GM23248 (cell line): ENCODE measurements around the gene FAM8A1. TPM values are rescaled to one million over a fixed set of nuclear protein-coding genes. Genes with fewer than 3 reads are reported as not detected.

Experiments used
- DNase-seq: peaks from one replicate; pipeline ENCODE4 v3.0.0-alpha.2; 2015
- H2AFZ ChIP-seq: fragments of 200-600 bp; sonication (generic); 2 replicates; pipeline ENCODE4 v1.6.1; 2016; ENCODE audit warnings: antibody characterized with exemption
- H3F3A ChIP-seq: fragments of 200-600 bp; sonication (generic); 2 replicates; pipeline ENCODE4 v1.6.1; 2016; ENCODE audit warnings: mild to moderate bottlenecking, antibody characterized with exemption, mixed run types; ENCODE audit not compliant: insufficient read depth
- H3K27ac ChIP-seq: fragments of 200-600 bp; sonication (generic); 2 replicates; pipeline ENCODE4 v1.5.1; 2016; ENCODE audit warnings: mild to moderate bottlenecking
- H3K27me3 ChIP-seq: fragments of 200-600 bp; sonication (generic); replicated peaks from 2 replicates; pipeline ENCODE4 v1.6.1; 2016; ENCODE audit warnings: mild to moderate bottlenecking; ENCODE audit not compliant: insufficient read depth
- H3K36me3 ChIP-seq: fragments of 200-600 bp; sonication (generic); 2 replicates; pipeline ENCODE4 v1.6.1; 2016; ENCODE audit warnings: low read depth, mild to moderate bottlenecking
- H3K4me1 ChIP-seq: fragments of 200-600 bp; sonication (generic); 2 replicates; pipeline ENCODE4 v1.6.1; 2016; ENCODE audit warnings: mild to moderate bottlenecking; ENCODE audit not compliant: insufficient read depth
- H3K4me2 ChIP-seq: fragments of 200-600 bp; sonication (generic); one replicate; pipeline ENCODE4 v1.6.1; 2016; ENCODE audit warnings: mild to moderate bottlenecking; ENCODE audit not compliant: unreplicated experiment
- H3K4me3 ChIP-seq: fragments of 200-600 bp; sonication (generic); 2 replicates; pipeline ENCODE4 v1.5.1; 2016; ENCODE audit warnings: mild to moderate bottlenecking
- H3K79me2 ChIP-seq: fragments of 200-600 bp; sonication (generic); 2 replicates; pipeline ENCODE4 v1.6.1; 2016; ENCODE audit warnings: mild to moderate bottlenecking; ENCODE audit not compliant: insufficient read depth
- H3K9ac ChIP-seq: fragments of 200-600 bp; sonication (generic); 2 replicates; pipeline ENCODE4 v1.6.1; 2016; ENCODE audit warnings: mild to moderate bottlenecking
- H3K9me2 ChIP-seq: fragments of 200-600 bp; sonication (generic); 2 replicates; pipeline ENCODE4 v1.6.1; 2016; ENCODE audit warnings: mixed run types, mild to moderate bottlenecking, moderate library complexity; ENCODE audit not compliant: insufficient read depth
- H3K9me3 ChIP-seq: fragments of 200-600 bp; sonication (generic); one replicate; pipeline ENCODE4 v1.6.1; 2017; ENCODE audit warnings: low read depth
- H4K20me1 ChIP-seq: fragments of 200-600 bp; sonication (generic); 2 replicates; pipeline ENCODE4 v1.6.0; 2016; ENCODE audit not compliant: insufficient read depth
- EZH2 ChIP-seq: fragments of 200-600 bp; sonication (generic); IDR thresholded peaks from 2 replicates; pipeline ENCODE4 v1.6.1; 2018; ENCODE audit warnings: antibody characterized with exemption, mild to moderate bottlenecking; ENCODE audit not compliant: insufficient read depth, poor library complexity, severe bottlenecking
- EZH2phosphoT487 ChIP-seq: fragments of 200-600 bp; sonication (generic); IDR thresholded peaks from 2 replicates; pipeline ENCODE4 v1.6.1; 2018; ENCODE audit warnings: antibody characterized with exemption, moderate library complexity, mild to moderate bottlenecking, low read depth; ENCODE audit not compliant: insufficient read depth
- WGBS, 2 experiments: methylation state at CpG; one replicate each; pipeline ENCODE4 v1.1.6; 2015 to 2017; ENCODE audit warnings: low lambda C conversion rate in 2 of 2, low coverage in 1 of 2; ENCODE audit errors: missing lambda C conversion rate in 2 of 2; 5-methylcytosine and 5-hydroxymethylcytosine counted together
- in situ Hi-C: fragments of 300-500 bp; cut with MboI; formaldehyde crosslinking; loops from 2 replicates; pipeline ENCODE4 v1.15.0; 2020
- polyA plus RNA-seq: library from polyadenylated mRNA; unstranded; fragments of >200 nt; fragmentation: Nextera tagmentation; extraction: Ambion mirVana; gene quantifications from 2 replicates; pipeline ENCODE4 v1.2.1, GENCODE V29; 2016
- total RNA-seq: library from RNA; depleted of rRNA; stranded (reverse); fragments of >200 nt; shearing (Covaris generic); gene quantifications from 2 replicates; pipeline ENCODE4 v1.2.3, GENCODE V29; 2014; rRNA removed

The FAM8A1 gene
- 25.4 and 28.4 TPM in 2 replicates for total RNA-seq
- 14.7 and 15.0 TPM in 2 replicates for polyA plus RNA-seq

- Histone ChIP-seq H3F3A (no peaks in the 10 kb centered on the region), H3K4me1 (peaks cover 18% of the 10 kb centered on the region), H3K27me3 (no peaks in the 10 kb centered on the region), H3K4me3 (peak within 1 kb of the TSS; percentile 87), H4K20me1 (no peaks in the 10 kb centered on the region), H3K9ac (peak within 1 kb of the TSS; percentile 92), H3K79me2 (peaks cover 27% of the 10 kb centered on the region), H3K9me2 (no peaks in the 10 kb centered on the region), H3K36me3 (no peaks in the 10 kb centered on the region), H3K27ac (peak within 1 kb of the TSS; percentile 78), H3K4me2 (peak within 1 kb of the TSS; percentile 98), H2AFZ (peak within 1 kb of the TSS; percentile 97), H3K9me3 (no peaks in the 10 kb centered on the region)
- WGBS, 2 experiments = 3 to 4% methylated on average over 17 to 30 of the region's 42 CpGs
- DNase-seq = peak; percentile 96
- in situ Hi-C loops = no loop called here
- no peak for TF ChIP-seq EZH2
Observed at GRCh38 chr6:17599877-17600526, at the start of gene FAM8A1. FAM8A1 (plus strand) TSS chr6:17600302; CDS start chr6:17600410, 108 bp downstream.

GRCh38 chr6:17551383-17551958 is 48.6 kb upstream of the FAM8A1 start:
- Histone ChIP-seq H3K79me2 (no peaks in the 10 kb centered on the region), H3K4me3 (no peak overlapping the region), H4K20me1 (no peaks in the 10 kb centered on the region), H2AFZ (no peak overlapping the region), H3K27me3 (no peaks in the 10 kb centered on the region), H3K4me2 (no peak overlapping the region), H3K9me3 (no peaks in the 10 kb centered on the region), H3K27ac (no peak overlapping the region), H3K36me3 (no peaks in the 10 kb centered on the region), H3K9ac (no peak overlapping the region), H3F3A (no peaks in the 10 kb centered on the region), H3K4me1 (no peaks in the 10 kb centered on the region), H3K9me2 (no peaks in the 10 kb centered on the region)
- TF ChIP-seq EZH2 (no peak), EZH2phosphoT487 (no peak)
- in situ Hi-C loops = no loop called here
- 89 to 92% methylated on average over 9 of the region's 9 CpGs for WGBS, 2 experiments
- DNase-seq = no peak

- Histone ChIP-seq H3K4me3 (no peak overlapping the region), H3K9ac (no peak overlapping the region), H4K20me1 (no peaks in the 10 kb centered on the region), H3K27me3 (no peaks in the 10 kb centered on the region), H3K4me1 (no peaks in the 10 kb centered on the region), H3K9me3 (no peaks in the 10 kb centered on the region), H3K4me2 (no peak overlapping the region), H3K36me3 (no peaks in the 10 kb centered on the region), H3K27ac (no peak overlapping the region), H3K79me2 (no peaks in the 10 kb centered on the region), H2AFZ (no peak overlapping the region), H3K9me2 (no peaks in the 10 kb centered on the region), H3F3A (no peaks in the 10 kb centered on the region)
- 78 to 79% methylated on average over 3 of the region's 3 CpGs for WGBS, 2 experiments
- in situ Hi-C loops = no loop called here
- TF ChIP-seq EZH2 (no peak), EZH2phosphoT487 (no peak)
- no peak for DNase-seq
Observed at GRCh38 chr6:17552861-17553260, 47.2 kb upstream of the FAM8A1 start.

- WGBS, 2 experiments = 53 to 55% methylated on average over 4 of the region's 4 CpGs
Observed at GRCh38 chr6:17556014-17556413, 44.1 kb upstream of the FAM8A1 start.

More at GRCh38 chr6:17556014-17556413, 44.1 kb upstream of the FAM8A1 start:
- in situ Hi-C loops = no loop called here
- no peaks in the 10 kb centered on the region for H3K79me2 ChIP-seq
- H4K20me1 ChIP-seq = no peaks in the 10 kb centered on the region
- no peak for DNase-seq
- no peaks in the 10 kb centered on the region for H3K9me2 ChIP-seq
- H3K36me3 ChIP-seq = no peaks in the 10 kb centered on the region
- H3K9me3 ChIP-seq = no peaks in the 10 kb centered on the region
- no peak overlapping the region for H3K4me3 ChIP-seq
- no peak overlapping the region for H3K27ac ChIP-seq
- H2AFZ ChIP-seq = no peak overlapping the region
- no peak overlapping the region for H3K9ac ChIP-seq
- H3K4me1 ChIP-seq = no peaks in the 10 kb centered on the region
- TF ChIP-seq EZH2phosphoT487 (no peak), EZH2 (no peak)
- no peak overlapping the region for H3K4me2 ChIP-seq
- H3K27me3 ChIP-seq = no peaks in the 10 kb centered on the region
- no peaks in the 10 kb centered on the region for H3F3A ChIP-seq
